Parathyroid adenoma (tissue), 2 donors: Measurements from ENCODE around the gene MAP4K1.
"Not testable (repeated sequence)": the region's sequence is repeated elsewhere in the genome, so short reads cannot be mapped to it uniquely, and the experiment has no call there.

Experiments used
- H2AFZ ChIP-seq: fragments of 300-600 bp; sonication (generic); one replicate; pipeline ENCODE4 v1.7.0; 2017; ENCODE audit warnings: antibody characterized with exemption, mild to moderate bottlenecking
- H3K27ac ChIP-seq: fragments of 300-600 bp; sonication (generic); one replicate; pipeline ENCODE4 v1.7.0; 2017
- H3K27me3 ChIP-seq: fragments of 300-600 bp; sonication (generic); one replicate; pipeline ENCODE4 v1.7.0; 2017; ENCODE audit warnings: low read length; ENCODE audit not compliant: control insufficient read depth, insufficient read depth
- H3K36me3 ChIP-seq: fragments of 300-600 bp; sonication (generic); one replicate; pipeline ENCODE4 v1.7.0; 2017; ENCODE audit warnings: low read length; ENCODE audit not compliant: control insufficient read depth, insufficient read depth
- H3K4me1 ChIP-seq: fragments of 300-600 bp; sonication (generic); one replicate; pipeline ENCODE4 v1.7.0; 2017; ENCODE audit warnings: control low read depth
- H3K4me2 ChIP-seq: fragments of 300-600 bp; sonication (generic); one replicate; pipeline ENCODE4 v1.7.0; 2017; ENCODE audit warnings: low read length
- H3K4me3 ChIP-seq: fragments of 300-600 bp; sonication (generic); one replicate; pipeline ENCODE4 v1.7.0; 2017; ENCODE audit warnings: low read depth, low read length
- H3K79me2 ChIP-seq: fragments of 300-600 bp; sonication (generic); one replicate; pipeline ENCODE4 v1.7.0; 2017; ENCODE audit warnings: control low read depth
- H3K9ac ChIP-seq: fragments of 300-600 bp; sonication (generic); one replicate; pipeline ENCODE4 v1.7.0; 2017; ENCODE audit warnings: mild to moderate bottlenecking
- H3K9me3 ChIP-seq: fragments of 300-600 bp; sonication (generic); one replicate; pipeline ENCODE4 v1.7.0; 2017; ENCODE audit warnings: low read length; ENCODE audit not compliant: control insufficient read depth
- CTCF ChIP-seq: fragments of 300-600 bp; sonication (generic); IDR thresholded peaks from one replicate; pipeline ENCODE4 v1.7.0; 2017; ENCODE audit warnings: antibody characterized with exemption, mild to moderate bottlenecking
- donor health status: primary hyperparathyroidism.

The MAP4K1 gene

DNA sequence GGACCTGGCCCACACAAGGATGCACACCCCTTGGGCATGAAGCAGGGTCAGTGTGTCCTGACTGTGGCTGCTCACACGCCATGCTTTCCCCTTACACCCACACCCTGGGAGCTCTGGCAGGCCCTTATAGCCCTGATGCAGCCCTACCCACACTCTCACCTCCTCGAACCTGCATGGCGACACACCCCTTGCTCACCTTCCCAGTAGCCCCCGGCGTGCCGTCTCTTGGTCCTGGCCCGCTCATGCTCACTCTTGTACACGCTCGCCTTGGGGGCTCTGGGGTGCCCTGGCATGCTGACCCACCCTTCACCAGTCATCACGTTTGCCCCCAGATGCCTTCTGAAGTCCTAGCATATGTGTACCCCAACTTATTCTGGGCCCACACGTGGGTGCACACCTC, 56.1 kb downstream of the MAP4K1 start:
- H3K79me2 ChIP-seq, result no peaks in the 10 kb centered on the region
- H3K4me1 ChIP-seq, result no peaks in the 10 kb centered on the region
- no peak for TF ChIP-seq CTCF
- no peak overlapping the region for H3K4me2 ChIP-seq
- H3K9ac ChIP-seq, result no peak overlapping the region
- no peaks in the 10 kb centered on the region for H3K36me3 ChIP-seq
- no peak overlapping the region for H3K27ac ChIP-seq
- H3K9me3 ChIP-seq, result no peaks in the 10 kb centered on the region
- no peaks in the 10 kb centered on the region for H3K27me3 ChIP-seq
- H2AFZ ChIP-seq, result no peak overlapping the region
- no peak overlapping the region for H3K4me3 ChIP-seq

GRCh38 chr19:38561053-38561606, 56.6 kb downstream of the MAP4K1 start:
- TF ChIP-seq CTCF, result no peak
- H3K36me3 ChIP-seq, result no peaks in the 10 kb centered on the region
- H3K9me3 ChIP-seq, result no peaks in the 10 kb centered on the region
- H3K4me2 ChIP-seq, result no peak overlapping the region
- H3K9ac ChIP-seq, result no peak overlapping the region
- H3K79me2 ChIP-seq, result no peaks in the 10 kb centered on the region
- no peaks in the 10 kb centered on the region for H3K27me3 ChIP-seq
- H3K27ac ChIP-seq, result no peak overlapping the region
- H3K4me1 ChIP-seq, result no peaks in the 10 kb centered on the region
- no peak overlapping the region for H2AFZ ChIP-seq
- no peak overlapping the region for H3K4me3 ChIP-seq

GRCh38 chr19:38559428-38560401, 58.0 kb downstream of the MAP4K1 start:
- Histone ChIP-seq H3K9me3 (no peaks in the 10 kb centered on the region), H3K4me1 (no peaks in the 10 kb centered on the region), H3K36me3 (no peaks in the 10 kb centered on the region), H3K79me2 (no peaks in the 10 kb centered on the region), H3K27ac (no peak overlapping the region), H3K27me3 (no peaks in the 10 kb centered on the region), H3K4me2 (no peak overlapping the region), H2AFZ (no peak overlapping the region), H3K9ac (no peak overlapping the region), H3K4me3 (no peak overlapping the region)
- no peak for TF ChIP-seq CTCF

DNA sequence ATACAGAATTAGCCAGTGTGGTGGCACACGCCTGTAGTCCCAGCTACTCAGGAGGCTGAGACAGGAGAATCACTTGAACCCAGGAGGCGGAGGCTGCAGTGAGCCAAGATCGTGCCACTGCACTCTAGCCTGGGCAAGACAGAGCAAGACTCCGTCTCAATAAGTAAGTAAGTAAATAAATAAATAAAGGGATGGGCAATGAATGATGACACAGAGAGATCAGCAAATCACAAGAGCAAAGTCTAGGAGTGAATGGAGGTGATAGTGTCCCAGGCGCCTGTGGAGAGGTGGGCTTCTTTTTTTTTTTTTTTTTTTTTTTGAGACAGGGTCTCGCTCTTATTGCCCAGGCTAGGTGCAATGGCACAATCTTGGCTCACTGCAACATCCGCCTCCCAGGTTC, 58.8 kb downstream of the MAP4K1 start:
- not testable (repeated sequence) for H3K27me3 ChIP-seq, H3K9ac ChIP-seq, H3K36me3 ChIP-seq, H3K9me3 ChIP-seq, H3K4me3 ChIP-seq, H3K27ac ChIP-seq, H3K79me2 ChIP-seq, H3K4me2 ChIP-seq, H2AFZ ChIP-seq, H3K4me1 ChIP-seq

DNA sequence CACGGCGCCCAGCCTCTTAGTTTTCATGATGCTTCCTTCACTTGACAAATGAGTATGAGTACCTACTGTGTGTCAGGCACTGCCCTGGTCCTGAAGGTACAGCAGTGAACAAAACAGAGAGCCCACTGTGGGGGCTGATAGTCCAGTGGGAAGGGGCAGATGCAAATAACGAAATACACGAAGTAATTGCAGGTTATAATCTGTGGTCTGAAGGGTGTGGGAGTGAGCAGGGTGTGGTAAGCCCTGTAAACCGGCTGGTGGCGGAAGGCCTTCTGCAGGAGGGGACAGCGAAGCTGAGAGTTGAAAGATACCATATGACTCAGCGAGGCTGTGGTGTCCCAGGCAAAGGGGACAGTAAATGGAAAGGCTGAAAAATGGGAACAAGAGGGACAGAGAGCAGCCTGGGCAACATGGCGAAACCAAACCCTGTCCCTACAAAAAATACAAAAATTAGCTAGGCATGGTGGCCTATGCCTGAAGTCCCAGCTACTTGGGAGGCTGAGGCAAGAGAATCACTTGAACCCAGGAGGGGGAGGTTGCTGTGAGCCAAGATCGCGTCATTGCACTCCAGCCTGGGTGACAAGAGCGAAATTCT, 60.5 kb downstream of the MAP4K1 start:
- Histone ChIP-seq H2AFZ (no peak overlapping the region), H3K79me2 (no peaks in the 10 kb centered on the region), H3K27ac (no peak overlapping the region), H3K4me2 (no peak overlapping the region), H3K9me3 (no peaks in the 10 kb centered on the region), H3K36me3 (no peaks in the 10 kb centered on the region), H3K4me1 (no peaks in the 10 kb centered on the region), H3K4me3 (no peak overlapping the region), H3K27me3 (no peaks in the 10 kb centered on the region), H3K9ac (no peak overlapping the region)
- no peak for TF ChIP-seq CTCF
